Measurements from ENCODE around the gene ASXL2.

- no peak for TF ChIP-seq CTCF (IDR thresholded peaks at IDR 0.05)
- TF ChIP-seq POLR2A (IDR thresholded peaks at IDR 0.05): no peak
Measured at GRCh38 chr2:25799301-25799700, 79.0 kb downstream of the ASXL2 start.

All from body of pancreas (tissue), 4 donors.